ENCODE results near the gene HS3ST2.
"Not testable (repeated sequence)": the region's sequence is repeated elsewhere in the genome, so short reads cannot be mapped to it uniquely, and the experiment has no call there.

DNA sequence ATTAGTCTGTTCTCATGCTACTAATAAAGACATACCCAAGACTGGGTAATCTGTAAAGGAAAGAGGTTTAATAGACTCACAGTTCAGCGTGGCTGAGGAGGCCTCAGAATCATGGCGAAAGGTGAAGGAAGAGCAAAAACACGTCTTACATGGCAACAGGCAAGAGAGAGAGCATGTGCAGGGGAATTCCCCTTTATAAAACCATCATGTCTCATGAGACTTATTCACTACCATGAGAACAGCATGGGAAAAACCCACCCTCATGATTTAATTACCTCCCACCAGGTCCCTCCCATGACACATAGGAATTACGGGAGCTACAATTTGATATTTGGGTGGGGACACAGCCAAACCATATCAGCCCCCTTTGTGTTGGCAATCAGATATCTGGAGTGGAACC, 85.6 kb downstream of the HS3ST2 start:
- TF ChIP-seq POLR2A (IDR thresholded peaks at IDR 0.05) = not testable (repeated sequence)
- TF ChIP-seq, protein P1, sequence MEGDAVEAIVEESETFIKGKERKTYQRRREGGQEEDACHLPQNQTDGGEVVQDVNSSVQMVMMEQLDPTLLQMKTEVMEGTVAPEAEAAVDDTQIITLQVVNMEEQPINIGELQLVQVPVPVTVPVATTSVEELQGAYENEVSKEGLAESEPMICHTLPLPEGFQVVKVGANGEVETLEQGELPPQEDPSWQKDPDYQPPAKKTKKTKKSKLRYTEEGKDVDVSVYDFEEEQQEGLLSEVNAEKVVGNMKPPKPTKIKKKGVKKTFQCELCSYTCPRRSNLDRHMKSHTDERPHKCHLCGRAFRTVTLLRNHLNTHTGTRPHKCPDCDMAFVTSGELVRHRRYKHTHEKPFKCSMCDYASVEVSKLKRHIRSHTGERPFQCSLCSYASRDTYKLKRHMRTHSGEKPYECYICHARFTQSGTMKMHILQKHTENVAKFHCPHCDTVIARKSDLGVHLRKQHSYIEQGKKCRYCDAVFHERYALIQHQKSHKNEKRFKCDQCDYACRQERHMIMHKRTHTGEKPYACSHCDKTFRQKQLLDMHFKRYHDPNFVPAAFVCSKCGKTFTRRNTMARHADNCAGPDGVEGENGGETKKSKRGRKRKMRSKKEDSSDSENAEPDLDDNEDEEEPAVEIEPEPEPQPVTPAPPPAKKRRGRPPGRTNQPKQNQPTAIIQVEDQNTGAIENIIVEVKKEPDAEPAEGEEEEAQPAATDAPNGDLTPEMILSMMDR (IDR thresholded peaks at IDR 0.05) = not testable (repeated sequence)
